HCT116 (cell line): Measurements from ENCODE around the gene MEDAG.

ENCODE experiments used
- CEBPB ChIP-seq: IDR thresholded peaks from 2 replicates; pipeline ENCODE4 v1.6.1; 2012; ENCODE audit warnings: low read depth
- RAD21 ChIP-seq: IDR thresholded peaks from 2 replicates; pipeline ENCODE4 v1.6.1; 2012; ENCODE audit warnings: low read depth, mild to moderate bottlenecking
- ZNF274 ChIP-seq: fragments of 200-500 bp; sonication (Bioruptor generic); IDR thresholded peaks from 2 replicates; pipeline ENCODE4 v1.6.1; 2014; ENCODE audit warnings: mild to moderate bottlenecking, low read depth, low read length, inconsistent platforms
- TF ChIP-seq, protein P1 (sequence below), 3 experiments: fragments of 200-600 bp in 1 of 3; sonication (generic) in 1 of 3; IDR thresholded peaks in 2 of 3; conservative IDR thresholded peaks in 1 of 3; 2 replicates each; pipeline ENCODE4 v1.5.1; 2012 to 2017; ENCODE audit warnings: low read depth in 2 of 3, low read length in 2 of 3, antibody characterized with exemption in 1 of 3, borderline replicate concordance in 1 of 3, control low read depth in 1 of 3, mild to moderate bottlenecking in 1 of 3, mixed read lengths in 1 of 3, mixed run types in 1 of 3, moderate library complexity in 1 of 3; ENCODE audit not compliant: insufficient read depth in 1 of 3
- TF ChIP-seq, protein P2 (sequence below): IDR thresholded peaks from 2 replicates; pipeline ENCODE4 v1.6.1; 2011; ENCODE audit warnings: mild to moderate bottlenecking, low read length, moderate library complexity; ENCODE audit not compliant: insufficient replicate concordance; ENCODE audit errors: extremely low read depth

DNA sequence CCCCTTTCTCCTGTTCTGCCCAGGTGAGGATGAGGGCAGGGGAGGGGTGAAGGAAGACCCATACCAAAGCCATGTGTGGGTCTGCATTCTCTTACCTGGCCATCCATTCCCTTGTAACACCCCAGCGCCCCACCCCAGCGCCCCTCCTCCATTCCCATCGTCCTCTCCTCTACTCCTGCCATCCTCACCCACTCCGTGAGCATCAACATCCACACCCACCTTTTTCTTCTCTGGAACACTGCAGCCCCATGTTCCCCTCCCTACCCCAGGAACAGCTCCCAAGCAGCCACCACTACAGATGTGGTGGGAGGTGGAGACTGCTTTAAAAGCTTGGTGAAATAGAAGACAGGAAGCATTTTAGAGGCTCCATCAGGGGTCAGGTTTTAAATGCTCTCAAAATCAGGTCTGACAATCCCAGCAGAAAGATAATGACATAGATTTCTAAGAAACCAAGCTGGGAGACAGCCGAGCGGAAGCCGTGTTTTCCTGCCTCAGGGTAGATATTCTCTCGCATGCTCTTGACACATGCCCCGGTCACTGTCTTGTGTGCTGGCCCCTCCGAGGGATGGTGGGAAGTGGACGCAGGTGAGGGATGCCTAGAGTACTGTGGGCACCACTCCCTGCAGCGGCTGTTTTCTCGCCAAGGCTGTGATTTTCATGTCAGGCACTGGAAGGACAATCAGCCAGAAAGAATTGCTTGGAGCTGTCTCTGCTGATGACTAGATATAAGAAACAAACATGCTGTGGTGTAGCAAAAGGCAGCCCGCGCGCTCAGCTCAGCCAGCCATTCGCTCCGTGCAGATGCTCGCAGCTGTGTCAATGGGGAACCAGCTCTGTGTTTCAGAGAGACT is 9.8 kb downstream of the MEDAG start:
- TF ChIP-seq, protein P1, sequence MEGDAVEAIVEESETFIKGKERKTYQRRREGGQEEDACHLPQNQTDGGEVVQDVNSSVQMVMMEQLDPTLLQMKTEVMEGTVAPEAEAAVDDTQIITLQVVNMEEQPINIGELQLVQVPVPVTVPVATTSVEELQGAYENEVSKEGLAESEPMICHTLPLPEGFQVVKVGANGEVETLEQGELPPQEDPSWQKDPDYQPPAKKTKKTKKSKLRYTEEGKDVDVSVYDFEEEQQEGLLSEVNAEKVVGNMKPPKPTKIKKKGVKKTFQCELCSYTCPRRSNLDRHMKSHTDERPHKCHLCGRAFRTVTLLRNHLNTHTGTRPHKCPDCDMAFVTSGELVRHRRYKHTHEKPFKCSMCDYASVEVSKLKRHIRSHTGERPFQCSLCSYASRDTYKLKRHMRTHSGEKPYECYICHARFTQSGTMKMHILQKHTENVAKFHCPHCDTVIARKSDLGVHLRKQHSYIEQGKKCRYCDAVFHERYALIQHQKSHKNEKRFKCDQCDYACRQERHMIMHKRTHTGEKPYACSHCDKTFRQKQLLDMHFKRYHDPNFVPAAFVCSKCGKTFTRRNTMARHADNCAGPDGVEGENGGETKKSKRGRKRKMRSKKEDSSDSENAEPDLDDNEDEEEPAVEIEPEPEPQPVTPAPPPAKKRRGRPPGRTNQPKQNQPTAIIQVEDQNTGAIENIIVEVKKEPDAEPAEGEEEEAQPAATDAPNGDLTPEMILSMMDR (IDR thresholded peaks at IDR 0.05 in 2 of 3, conservative IDR thresholded peaks at IDR 0.05 in 1 of 3; ENCODE audit: borderline replicate concordance in 1 of 3, insufficient read depth in 1 of 3, low read depth in 2 of 3, low read length in 2 of 3): no peak
- TF ChIP-seq CEBPB: no peak
- TF ChIP-seq RAD21: no peak
- no peak for TF ChIP-seq ZNF274
- TF ChIP-seq, protein P2, sequence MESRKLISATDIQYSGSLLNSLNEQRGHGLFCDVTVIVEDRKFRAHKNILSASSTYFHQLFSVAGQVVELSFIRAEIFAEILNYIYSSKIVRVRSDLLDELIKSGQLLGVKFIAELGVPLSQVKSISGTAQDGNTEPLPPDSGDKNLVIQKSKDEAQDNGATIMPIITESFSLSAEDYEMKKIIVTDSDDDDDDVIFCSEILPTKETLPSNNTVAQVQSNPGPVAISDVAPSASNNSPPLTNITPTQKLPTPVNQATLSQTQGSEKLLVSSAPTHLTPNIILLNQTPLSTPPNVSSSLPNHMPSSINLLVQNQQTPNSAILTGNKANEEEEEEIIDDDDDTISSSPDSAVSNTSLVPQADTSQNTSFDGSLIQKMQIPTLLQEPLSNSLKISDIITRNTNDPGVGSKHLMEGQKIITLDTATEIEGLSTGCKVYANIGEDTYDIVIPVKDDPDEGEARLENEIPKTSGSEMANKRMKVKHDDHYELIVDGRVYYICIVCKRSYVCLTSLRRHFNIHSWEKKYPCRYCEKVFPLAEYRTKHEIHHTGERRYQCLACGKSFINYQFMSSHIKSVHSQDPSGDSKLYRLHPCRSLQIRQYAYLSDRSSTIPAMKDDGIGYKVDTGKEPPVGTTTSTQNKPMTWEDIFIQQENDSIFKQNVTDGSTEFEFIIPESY: no peak
